Astrocyte of the spinal cord (primary cell): Measurements from ENCODE around the gene NLRP4.

Experiments
- DNase-seq: peaks from one replicate; pipeline ENCODE4 v3.0.0; 2011; ENCODE audit warnings: low read depth, low spot score
- H3K4me3 ChIP-seq: 2 replicates; pipeline ENCODE4 v1.5.1; 2011; ENCODE audit warnings: low read depth, mild to moderate bottlenecking, low read length, moderate library complexity
- in situ Hi-C: cut with HindIII; loops from 2 replicates; pipeline ENCODE4 v1.10.0; 2017; ENCODE audit warnings: low sequenced_read_pairs
- TF ChIP-seq, protein P1 (sequence below): IDR thresholded peaks from 2 replicates; pipeline ENCODE4 v1.5.1; 2012; ENCODE audit warnings: low read depth, mild to moderate bottlenecking, low read length, inconsistent platforms

Gene NLRP4

DNA sequence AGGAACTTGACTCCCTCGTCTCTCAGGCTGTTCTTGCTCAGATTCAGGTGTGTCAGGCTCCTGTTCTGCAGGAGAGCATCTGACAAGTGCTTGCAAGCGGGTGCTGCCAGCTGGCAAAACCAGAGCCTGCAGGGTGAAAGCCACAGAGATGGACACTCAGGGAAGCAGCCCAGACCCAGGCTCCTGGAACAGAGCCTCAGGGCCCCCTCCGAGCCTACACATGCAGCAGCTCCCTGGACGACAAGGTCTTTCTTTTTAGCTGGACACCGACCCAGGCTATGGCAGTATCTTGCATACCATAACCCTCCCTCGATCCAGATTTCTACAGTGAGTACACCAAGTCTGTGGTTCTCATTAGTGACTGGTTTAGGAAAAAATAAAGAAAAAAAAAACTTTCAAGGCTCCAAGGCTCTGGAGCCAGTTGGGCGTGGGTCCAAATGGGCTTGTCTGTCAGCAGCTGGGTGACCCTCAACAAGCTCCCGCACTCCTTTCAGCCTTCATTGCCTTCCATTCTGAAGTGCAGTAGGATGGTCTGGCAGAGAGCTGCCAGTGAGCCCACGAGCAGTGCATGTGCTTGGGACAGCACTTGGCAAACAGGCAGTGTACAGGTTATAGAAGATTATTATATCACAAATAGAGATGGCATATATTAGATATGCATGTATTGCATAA, 65.9 kb downstream of the NLRP4 start:
- in situ Hi-C loops: no loop called here
- no peak overlapping the region for H3K4me3 ChIP-seq
- TF ChIP-seq, protein P1, sequence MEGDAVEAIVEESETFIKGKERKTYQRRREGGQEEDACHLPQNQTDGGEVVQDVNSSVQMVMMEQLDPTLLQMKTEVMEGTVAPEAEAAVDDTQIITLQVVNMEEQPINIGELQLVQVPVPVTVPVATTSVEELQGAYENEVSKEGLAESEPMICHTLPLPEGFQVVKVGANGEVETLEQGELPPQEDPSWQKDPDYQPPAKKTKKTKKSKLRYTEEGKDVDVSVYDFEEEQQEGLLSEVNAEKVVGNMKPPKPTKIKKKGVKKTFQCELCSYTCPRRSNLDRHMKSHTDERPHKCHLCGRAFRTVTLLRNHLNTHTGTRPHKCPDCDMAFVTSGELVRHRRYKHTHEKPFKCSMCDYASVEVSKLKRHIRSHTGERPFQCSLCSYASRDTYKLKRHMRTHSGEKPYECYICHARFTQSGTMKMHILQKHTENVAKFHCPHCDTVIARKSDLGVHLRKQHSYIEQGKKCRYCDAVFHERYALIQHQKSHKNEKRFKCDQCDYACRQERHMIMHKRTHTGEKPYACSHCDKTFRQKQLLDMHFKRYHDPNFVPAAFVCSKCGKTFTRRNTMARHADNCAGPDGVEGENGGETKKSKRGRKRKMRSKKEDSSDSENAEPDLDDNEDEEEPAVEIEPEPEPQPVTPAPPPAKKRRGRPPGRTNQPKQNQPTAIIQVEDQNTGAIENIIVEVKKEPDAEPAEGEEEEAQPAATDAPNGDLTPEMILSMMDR: no peak
- no peak for DNase-seq

DNA sequence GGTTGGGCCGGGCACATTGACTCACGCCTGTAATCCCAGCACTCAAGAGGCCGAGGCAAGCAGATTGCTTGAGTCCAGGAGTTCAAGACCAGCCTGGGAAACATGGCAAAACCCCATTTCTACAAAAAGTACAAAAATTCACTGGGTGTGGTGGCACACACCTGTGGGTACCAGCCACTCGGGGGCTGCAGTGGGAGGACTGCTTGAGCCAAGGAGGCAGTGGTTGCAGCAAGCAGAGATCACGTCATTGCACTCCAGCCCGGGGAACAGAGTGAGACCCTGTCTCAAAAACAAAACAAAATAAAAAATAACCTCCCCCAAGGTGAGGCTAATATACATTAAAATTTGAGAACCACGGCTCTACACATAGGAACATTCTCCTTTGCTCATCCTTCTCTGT, 70.9 kb downstream of the NLRP4 start:
- TF ChIP-seq, protein P1: no peak
- in situ Hi-C loops: no loop called here
- H3K4me3 ChIP-seq: no peak overlapping the region
- no peak for DNase-seq

DNA sequence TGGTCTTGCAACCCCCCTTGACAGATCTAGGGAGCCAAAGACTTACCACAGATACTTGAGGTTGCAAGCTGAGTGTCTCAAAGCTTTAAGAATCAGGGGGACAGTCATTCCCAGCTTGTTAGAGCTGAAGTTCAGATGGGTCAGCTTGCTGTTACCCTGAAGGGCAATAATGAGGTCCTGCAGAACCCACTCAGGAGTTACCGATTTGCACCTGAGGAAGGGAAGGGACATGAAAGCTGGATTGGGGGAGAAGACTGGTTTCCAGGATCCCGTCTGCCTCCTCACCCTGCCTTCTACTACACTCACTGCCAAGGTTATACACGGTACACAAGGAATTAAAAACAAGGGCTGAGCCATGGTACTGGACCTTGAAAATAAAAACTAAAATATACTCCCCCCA, 71.4 kb downstream of the NLRP4 start:
- no peak overlapping the region for H3K4me3 ChIP-seq
- in situ Hi-C loops: no loop called here
- DNase-seq: no peak
- TF ChIP-seq, protein P1: no peak

DNA sequence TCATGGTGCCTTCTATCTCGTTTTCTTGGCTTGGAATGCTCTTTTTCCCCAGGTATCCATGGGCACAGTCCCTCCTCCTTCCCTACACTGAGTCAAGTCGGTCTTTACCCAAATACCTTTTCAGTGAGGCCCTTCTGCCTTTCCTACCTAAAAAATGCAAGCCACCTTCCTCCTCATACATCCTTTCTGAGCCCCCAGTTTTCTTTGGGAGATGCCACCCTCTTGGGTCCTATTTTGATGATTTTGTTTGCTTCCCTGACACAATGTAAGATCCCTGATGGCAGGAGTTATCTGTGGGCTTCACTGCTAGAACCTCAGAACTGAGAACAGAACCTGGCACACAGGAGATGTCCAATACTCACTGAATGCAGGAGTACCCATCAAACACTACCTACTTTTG, 73.5 kb downstream of the NLRP4 start:
- no peak for DNase-seq
- in situ Hi-C loops: no loop called here
- no peak overlapping the region for H3K4me3 ChIP-seq
- TF ChIP-seq, protein P1: no peak

DNA sequence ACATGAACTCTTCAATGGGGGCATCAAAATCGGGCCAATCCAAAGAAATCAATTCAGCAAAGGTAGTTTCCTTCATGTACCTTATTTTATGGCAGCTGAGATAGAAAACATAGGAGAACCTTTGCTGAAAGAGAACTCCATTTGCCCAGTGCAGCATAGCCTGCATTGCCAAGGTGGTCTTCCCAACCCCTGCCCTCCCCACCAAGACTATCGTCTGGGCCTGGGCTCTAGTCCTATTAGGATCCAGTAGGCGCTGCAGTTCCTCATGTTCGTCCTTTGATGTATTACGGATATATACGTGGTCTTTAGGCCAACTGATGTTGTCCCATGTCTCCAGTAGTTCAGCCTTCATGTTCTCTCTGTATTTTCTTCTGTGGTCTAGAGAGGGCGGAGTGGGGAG, 76.6 kb downstream of the NLRP4 start:
- DNase-seq: no peak
- TF ChIP-seq, protein P1: no peak
- H3K4me3 ChIP-seq: no peak overlapping the region
- in situ Hi-C loops: no loop called here

DNA sequence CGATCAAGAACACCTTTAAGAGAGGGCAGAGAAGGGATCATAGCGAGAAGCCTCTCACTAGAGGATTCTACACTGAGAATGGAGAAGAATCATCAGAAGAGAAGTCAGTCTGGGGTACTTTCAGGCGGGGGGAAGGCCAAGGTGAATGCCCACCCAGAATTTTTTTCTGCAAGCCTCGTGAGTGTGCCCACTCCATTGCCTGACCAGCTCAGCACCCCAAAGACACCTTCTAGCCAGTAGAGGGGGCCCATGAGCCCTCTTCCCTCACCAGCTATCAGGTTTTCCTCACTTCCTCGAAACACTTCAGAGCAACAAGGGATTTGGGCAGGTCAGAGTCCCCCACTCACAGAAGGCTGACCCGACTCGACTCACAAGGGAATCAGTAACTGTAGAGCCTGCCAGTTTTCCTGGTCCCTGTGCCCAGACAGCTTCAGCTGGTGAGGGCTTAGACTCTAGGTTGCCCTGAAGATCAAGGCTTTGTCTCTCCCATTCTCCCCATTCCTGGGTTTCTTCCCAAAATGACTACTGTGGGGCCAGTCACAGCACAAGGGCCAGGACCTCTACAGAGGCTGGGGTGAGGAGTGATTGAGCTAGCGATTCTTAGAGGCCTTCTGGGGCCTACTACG, 77.4 kb downstream of the NLRP4 start:
- TF ChIP-seq, protein P1: no peak
- no peak overlapping the region for H3K4me3 ChIP-seq
- no peak for DNase-seq
- in situ Hi-C loops: no loop called here
